GM23338 (cell line): Measurements from ENCODE around the gene CACNB3. TPM values are rescaled to one million over a fixed set of nuclear protein-coding genes. Genes with fewer than 3 reads are reported as not detected.

Experiments
- ATAC-seq: fragments of 200-7000 bp; cut with Tn5 transposase; 3 replicates; pipeline ENCODE4 v1.9.1; 2020
- DNase-seq: peaks from one replicate; pipeline ENCODE4 v3.0.0-alpha.2; 2015; ENCODE audit warnings: low spot score
- H2AFZ ChIP-seq: fragments of 200-600 bp; sonication (generic); 2 replicates; pipeline ENCODE4 v1.8.0; 2016; ENCODE audit warnings: antibody characterized with exemption, mild to moderate bottlenecking, moderate library complexity
- H3F3A ChIP-seq: fragments of 200-600 bp; sonication (generic); replicated peaks from 2 replicates; pipeline ENCODE4 v1.8.0; 2017; ENCODE audit warnings: antibody characterized with exemption, mixed run types, low read depth
- H3K27ac ChIP-seq: fragments of 200-600 bp; sonication (generic); 2 replicates; pipeline ENCODE4 v1.6.1; 2016; ENCODE audit warnings: low read depth
- H3K27me3 ChIP-seq: fragments of 200-600 bp; sonication (generic); 2 replicates; pipeline ENCODE4 v1.8.0; 2016; ENCODE audit warnings: mild to moderate bottlenecking, mixed run types, moderate library complexity; ENCODE audit not compliant: insufficient read depth
- H3K36me3 ChIP-seq: fragments of 200-600 bp; sonication (generic); 2 replicates; pipeline ENCODE4 v1.8.0; 2016; ENCODE audit warnings: mild to moderate bottlenecking; ENCODE audit not compliant: insufficient read depth
- H3K4me1 ChIP-seq: fragments of 200-600 bp; sonication (generic); 2 replicates; pipeline ENCODE4 v1.8.0; 2016; ENCODE audit warnings: mild to moderate bottlenecking, moderate library complexity; ENCODE audit not compliant: insufficient read depth
- H3K4me2 ChIP-seq: fragments of 200-600 bp; sonication (generic); 2 replicates; pipeline ENCODE4 v1.7.1; 2017; ENCODE audit warnings: mixed run types
- H3K4me3 ChIP-seq: fragments of 200-600 bp; sonication (generic); 2 replicates; pipeline ENCODE4 v1.6.1; 2016; ENCODE audit warnings: mixed run types
- H3K79me2 ChIP-seq: fragments of 200-600 bp; sonication (generic); replicated peaks from 2 replicates; pipeline ENCODE4 v1.8.0; 2017; ENCODE audit warnings: mild to moderate bottlenecking; ENCODE audit not compliant: insufficient read depth
- H3K9me2 ChIP-seq: fragments of 200-600 bp; sonication (generic); 2 replicates; pipeline ENCODE4 v1.8.0; 2017; ENCODE audit not compliant: insufficient read depth
- H4K20me1 ChIP-seq: fragments of 200-600 bp; sonication (generic); replicated peaks from 2 replicates; pipeline ENCODE4 v1.8.0; 2017; ENCODE audit warnings: mild to moderate bottlenecking; ENCODE audit not compliant: insufficient read depth
- H3K27ac Mint-ChIP-seq: 2 replicates; pipeline ENCODE4 v1.8.0; 2020; ENCODE audit warnings: inconsistent platforms, mild to moderate bottlenecking, moderate library complexity, mixed read lengths
- H3K27me3 Mint-ChIP-seq: 3 replicates; pipeline ENCODE4 v1.8.0; 2022; ENCODE audit warnings: low read depth, mild to moderate bottlenecking, moderate library complexity, mixed read lengths, inconsistent platforms; ENCODE audit not compliant: insufficient read depth, poor library complexity
- H3K36me3 Mint-ChIP-seq: 3 replicates; pipeline ENCODE4 v1.8.0; 2021; ENCODE audit warnings: low read depth, mild to moderate bottlenecking, inconsistent platforms, moderate library complexity, mixed read lengths
- H3K4me1 Mint-ChIP-seq: 3 replicates; pipeline ENCODE4 v1.8.0; 2020; ENCODE audit warnings: mild to moderate bottlenecking, inconsistent platforms, mixed read lengths
- H3K4me3 Mint-ChIP-seq: 3 replicates; pipeline ENCODE4 v1.8.0; 2021; ENCODE audit warnings: moderate library complexity, mild to moderate bottlenecking, inconsistent platforms, mixed read lengths
- H3K9me3 Mint-ChIP-seq: 3 replicates; pipeline ENCODE4 v1.8.0; 2020; ENCODE audit warnings: moderate library complexity, mild to moderate bottlenecking, inconsistent platforms, mixed read lengths
- CREB1 ChIP-seq: fragments of 250-450 bp; sonication (Bioruptor Pico); IDR thresholded peaks from 2 replicates; pipeline ENCODE4 v1.5.0; 2020; ENCODE audit warnings: low read depth, mild to moderate bottlenecking, moderate library complexity
- ETS1 ChIP-seq: IDR thresholded peaks from 2 replicates; pipeline ENCODE4 v1.6.1; 2016; ENCODE audit warnings: antibody characterized with exemption
- EZH2 ChIP-seq: fragments of 200-600 bp; sonication (generic); IDR thresholded peaks from one replicate; pipeline ENCODE4 v1.8.0; 2017; ENCODE audit warnings: antibody characterized with exemption, mild to moderate bottlenecking, low read depth; ENCODE audit not compliant: unreplicated experiment
- EZH2phosphoT487 ChIP-seq: fragments of 200-600 bp; sonication (generic); IDR thresholded peaks from one replicate; pipeline ENCODE4 v1.8.1; 2018; ENCODE audit warnings: antibody characterized with exemption; ENCODE audit not compliant: unreplicated experiment
- JUNB ChIP-seq: IDR thresholded peaks from one replicate; pipeline ENCODE4 v1.6.1; 2016; ENCODE audit warnings: antibody characterized with exemption; ENCODE audit not compliant: unreplicated experiment
- NANOG ChIP-seq: IDR thresholded peaks from 2 replicates; pipeline ENCODE4 v1.6.1; 2016; ENCODE audit warnings: antibody characterized with exemption, borderline replicate concordance
- POLR2AphosphoS5 ChIP-seq: IDR thresholded peaks from 2 replicates; pipeline ENCODE4 v1.6.1; 2016; ENCODE audit warnings: antibody characterized with exemption, low read depth
- REST ChIP-seq: IDR thresholded peaks from one replicate; pipeline ENCODE4 v1.6.1; 2018; ENCODE audit warnings: antibody characterized with exemption; ENCODE audit not compliant: unreplicated experiment
- STAT1 ChIP-seq: IDR thresholded peaks from one replicate; pipeline ENCODE4 v1.6.1; 2016; ENCODE audit warnings: antibody characterized with exemption; ENCODE audit not compliant: unreplicated experiment
- ZNF114 ChIP-seq: fragments of 250-450 bp; sonication (Bioruptor Pico); IDR thresholded peaks from 2 replicates; pipeline ENCODE4 v1.5.0; 2020; ENCODE audit warnings: mild to moderate bottlenecking, moderate library complexity
- ZNF331 ChIP-seq: fragments of 250-450 bp; sonication (Bioruptor Pico); IDR thresholded peaks from 2 replicates; pipeline ENCODE4 v1.5.0; 2020; ENCODE audit warnings: low read depth, mild to moderate bottlenecking, moderate library complexity
- polyA plus RNA-seq: library from polyadenylated mRNA; unstranded; fragments of >200 nt; fragmentation: Nextera tagmentation; extraction: Ambion mirVana; gene quantifications from 2 replicates; pipeline ENCODE4 v1.2.1, GENCODE V29; 2016
- total RNA-seq: library from RNA; depleted of rRNA; stranded (reverse); fragments of >200 nt; shearing (Covaris generic); gene quantifications from 2 replicates; pipeline ENCODE4 v1.2.3, GENCODE V29; 2014
- TF ChIP-seq, protein P1 (sequence below), 2 experiments: fragments of 200-600 bp in 1 of 2; sonication (generic) in 1 of 2; conservative IDR thresholded peaks; 2 replicates each; pipeline versions ENCODE4 v1.5.1 to v1.6.1; 2016 to 2017; ENCODE audit warnings: antibody characterized with exemption in 2 of 2, low read depth in 2 of 2, mild to moderate bottlenecking in 2 of 2, moderate library complexity in 1 of 2
- TF ChIP-seq, protein P2 (sequence below): fragments of 250-450 bp; sonication (Bioruptor Pico); IDR thresholded peaks from 2 replicates; pipeline ENCODE4 v1.5.0; 2020; ENCODE audit warnings: mild to moderate bottlenecking, moderate library complexity

CACNB3 gene
- total and polyA plus RNA-seq, 2 experiments from 2014 or later, result 4.1 to 6.2 TPM

GRCh38 chr12:48827513-48828096, 9.3 kb downstream of the CACNB3 start:
- H4K20me1 ChIP-seq, result peaks cover 7% of the 10 kb centered on the region; the same call in 1 of the 2 replicates
- Mint-ChIP-seq H3K36me3 (peaks cover 49% of the 10 kb centered on the region), H3K27me3 (peaks cover 9% of the 10 kb centered on the region), H3K27ac (no peak overlapping the region), H3K4me3 (no peak overlapping the region), H3K4me1 (peaks cover 12% of the 10 kb centered on the region), H3K9me3 (no peaks in the 10 kb centered on the region; the same call in 1 of the 3 replicates)
- peaks cover 5% of the 10 kb centered on the region; the same call in 1 of the 2 replicates for H3K4me1 ChIP-seq
- H3F3A ChIP-seq, result no peaks in the 10 kb centered on the region
- H3K27me3 ChIP-seq, result peaks cover 3% of the 10 kb centered on the region; the same call in 1 of the 2 replicates
- H3K27ac ChIP-seq, result peak overlapping the region; percentile 55; the same call in 1 of the 2 replicates
- H2AFZ ChIP-seq, result no peak overlapping the region
- no peak overlapping the region for H3K4me3 ChIP-seq
- H3K9me2 ChIP-seq, result no peaks in the 10 kb centered on the region
- no peaks in the 10 kb centered on the region for H3K79me2 ChIP-seq
- no peak for DNase-seq
- no peak overlapping the region for H3K4me2 ChIP-seq
- TF ChIP-seq POLR2AphosphoS5, result no peak
- no peak for TF ChIP-seq NANOG
- TF ChIP-seq STAT1, result no peak
- TF ChIP-seq REST, result no peak
- TF ChIP-seq, protein P1, sequence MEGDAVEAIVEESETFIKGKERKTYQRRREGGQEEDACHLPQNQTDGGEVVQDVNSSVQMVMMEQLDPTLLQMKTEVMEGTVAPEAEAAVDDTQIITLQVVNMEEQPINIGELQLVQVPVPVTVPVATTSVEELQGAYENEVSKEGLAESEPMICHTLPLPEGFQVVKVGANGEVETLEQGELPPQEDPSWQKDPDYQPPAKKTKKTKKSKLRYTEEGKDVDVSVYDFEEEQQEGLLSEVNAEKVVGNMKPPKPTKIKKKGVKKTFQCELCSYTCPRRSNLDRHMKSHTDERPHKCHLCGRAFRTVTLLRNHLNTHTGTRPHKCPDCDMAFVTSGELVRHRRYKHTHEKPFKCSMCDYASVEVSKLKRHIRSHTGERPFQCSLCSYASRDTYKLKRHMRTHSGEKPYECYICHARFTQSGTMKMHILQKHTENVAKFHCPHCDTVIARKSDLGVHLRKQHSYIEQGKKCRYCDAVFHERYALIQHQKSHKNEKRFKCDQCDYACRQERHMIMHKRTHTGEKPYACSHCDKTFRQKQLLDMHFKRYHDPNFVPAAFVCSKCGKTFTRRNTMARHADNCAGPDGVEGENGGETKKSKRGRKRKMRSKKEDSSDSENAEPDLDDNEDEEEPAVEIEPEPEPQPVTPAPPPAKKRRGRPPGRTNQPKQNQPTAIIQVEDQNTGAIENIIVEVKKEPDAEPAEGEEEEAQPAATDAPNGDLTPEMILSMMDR (conservative IDR thresholded peaks at IDR 0.05; ENCODE audit: low read depth in 2 of 2), result no peak
- TF ChIP-seq EZH2phosphoT487, result no peak
- TF ChIP-seq ZNF331, result no peak
- no peak for TF ChIP-seq ETS1
- no peak for TF ChIP-seq EZH2
- TF ChIP-seq, protein P2, sequence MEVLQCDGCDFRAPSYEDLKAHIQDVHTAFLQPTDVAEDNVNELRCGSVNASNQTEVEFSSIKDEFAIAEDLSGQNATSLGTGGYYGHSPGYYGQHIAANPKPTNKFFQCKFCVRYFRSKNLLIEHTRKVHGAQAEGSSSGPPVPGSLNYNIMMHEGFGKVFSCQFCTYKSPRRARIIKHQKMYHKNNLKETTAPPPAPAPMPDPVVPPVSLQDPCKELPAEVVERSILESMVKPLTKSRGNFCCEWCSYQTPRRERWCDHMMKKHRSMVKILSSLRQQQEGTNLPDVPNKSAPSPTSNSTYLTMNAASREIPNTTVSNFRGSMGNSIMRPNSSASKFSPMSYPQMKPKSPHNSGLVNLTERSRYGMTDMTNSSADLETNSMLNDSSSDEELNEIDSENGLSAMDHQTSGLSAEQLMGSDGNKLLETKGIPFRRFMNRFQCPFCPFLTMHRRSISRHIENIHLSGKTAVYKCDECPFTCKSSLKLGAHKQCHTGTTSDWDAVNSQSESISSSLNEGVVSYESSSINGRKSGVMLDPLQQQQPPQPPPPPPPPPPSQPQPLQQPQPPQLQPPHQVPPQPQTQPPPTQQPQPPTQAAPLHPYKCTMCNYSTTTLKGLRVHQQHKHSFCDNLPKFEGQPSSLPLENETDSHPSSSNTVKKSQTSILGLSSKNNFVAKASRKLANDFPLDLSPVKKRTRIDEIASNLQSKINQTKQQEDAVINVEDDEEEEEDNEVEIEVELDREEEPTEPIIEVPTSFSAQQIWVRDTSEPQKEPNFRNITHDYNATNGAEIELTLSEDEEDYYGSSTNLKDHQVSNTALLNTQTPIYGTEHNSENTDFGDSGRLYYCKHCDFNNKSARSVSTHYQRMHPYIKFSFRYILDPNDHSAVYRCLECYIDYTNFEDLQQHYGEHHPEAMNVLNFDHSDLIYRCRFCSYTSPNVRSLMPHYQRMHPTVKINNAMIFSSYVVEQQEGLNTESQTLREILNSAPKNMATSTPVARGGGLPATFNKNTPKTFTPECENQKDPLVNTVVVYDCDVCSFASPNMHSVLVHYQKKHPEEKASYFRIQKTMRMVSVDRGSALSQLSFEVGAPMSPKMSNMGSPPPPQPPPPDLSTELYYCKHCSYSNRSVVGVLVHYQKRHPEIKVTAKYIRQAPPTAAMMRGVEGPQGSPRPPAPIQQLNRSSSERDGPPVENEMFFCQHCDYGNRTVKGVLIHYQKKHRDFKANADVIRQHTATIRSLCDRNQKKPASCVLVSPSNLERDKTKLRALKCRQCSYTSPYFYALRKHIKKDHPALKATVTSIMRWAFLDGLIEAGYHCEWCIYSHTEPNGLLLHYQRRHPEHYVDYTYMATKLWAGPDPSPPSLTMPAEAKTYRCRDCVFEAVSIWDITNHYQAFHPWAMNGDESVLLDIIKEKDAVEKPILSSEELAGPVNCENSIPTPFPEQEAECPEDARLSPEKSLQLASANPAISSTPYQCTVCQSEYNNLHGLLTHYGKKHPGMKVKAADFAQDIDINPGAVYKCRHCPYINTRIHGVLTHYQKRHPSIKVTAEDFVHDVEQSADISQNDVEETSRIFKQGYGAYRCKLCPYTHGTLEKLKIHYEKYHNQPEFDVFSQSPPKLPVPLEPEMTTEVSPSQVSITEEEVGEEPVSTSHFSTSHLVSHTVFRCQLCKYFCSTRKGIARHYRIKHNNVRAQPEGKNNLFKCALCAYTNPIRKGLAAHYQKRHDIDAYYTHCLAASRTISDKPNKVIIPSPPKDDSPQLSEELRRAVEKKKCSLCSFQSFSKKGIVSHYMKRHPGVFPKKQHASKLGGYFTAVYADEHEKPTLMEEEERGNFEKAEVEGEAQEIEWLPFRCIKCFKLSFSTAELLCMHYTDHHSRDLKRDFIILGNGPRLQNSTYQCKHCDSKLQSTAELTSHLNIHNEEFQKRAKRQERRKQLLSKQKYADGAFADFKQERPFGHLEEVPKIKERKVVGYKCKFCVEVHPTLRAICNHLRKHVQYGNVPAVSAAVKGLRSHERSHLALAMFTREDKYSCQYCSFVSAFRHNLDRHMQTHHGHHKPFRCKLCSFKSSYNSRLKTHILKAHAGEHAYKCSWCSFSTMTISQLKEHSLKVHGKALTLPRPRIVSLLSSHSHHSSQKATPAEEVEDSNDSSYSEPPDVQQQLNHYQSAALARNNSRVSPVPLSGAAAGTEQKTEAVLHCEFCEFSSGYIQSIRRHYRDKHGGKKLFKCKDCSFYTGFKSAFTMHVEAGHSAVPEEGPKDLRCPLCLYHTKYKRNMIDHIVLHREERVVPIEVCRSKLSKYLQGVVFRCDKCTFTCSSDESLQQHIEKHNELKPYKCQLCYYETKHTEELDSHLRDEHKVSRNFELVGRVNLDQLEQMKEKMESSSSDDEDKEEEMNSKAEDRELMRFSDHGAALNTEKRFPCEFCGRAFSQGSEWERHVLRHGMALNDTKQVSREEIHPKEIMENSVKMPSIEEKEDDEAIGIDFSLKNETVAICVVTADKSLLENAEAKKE (CRISPR knock-in tag), result no peak
- no peak for TF ChIP-seq JUNB
- TF ChIP-seq CREB1 (CRISPR knock-in tag), result no peak
- no peak for TF ChIP-seq ZNF114 (CRISPR knock-in tag)
- peaks cover 21% of the 10 kb centered on the region for H3K36me3 ChIP-seq
- ATAC-seq, result no peak
